Measurements from ENCODE around the gene HELQ.
A peak's percentile ranks its signal among the peaks of the same experiment; 100 is the strongest.
"Not testable (repeated sequence)": the region's sequence is repeated elsewhere in the genome, so short reads cannot be mapped to it uniquely, and the experiment has no call there.

HELQ gene

DNA sequence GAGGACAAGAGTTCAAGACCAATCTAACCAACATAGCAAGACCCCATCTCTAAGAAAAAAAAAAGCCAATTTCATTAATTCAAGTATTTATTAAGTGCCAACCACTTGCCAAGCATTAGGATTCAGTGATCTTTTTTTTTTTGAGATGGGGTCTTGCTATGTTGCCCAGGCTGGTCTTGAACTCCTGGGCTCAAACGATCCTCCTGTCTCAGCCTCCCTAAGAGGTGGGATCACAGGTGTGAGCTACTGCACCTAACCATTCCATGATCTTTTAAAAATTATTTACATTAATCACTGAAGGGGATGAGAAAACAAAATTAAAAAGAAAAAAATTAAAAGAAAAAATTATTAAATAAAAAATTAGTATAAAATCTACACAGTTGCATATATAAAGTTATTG is 24.4 kb downstream of the HELQ start:
- H3K4me3 ChIP-seq (ENCODE audit: low read depth, low read length): no peak overlapping the region
- DNase-seq (ENCODE audit: low read depth): no peak
- TF ChIP-seq, protein P1, sequence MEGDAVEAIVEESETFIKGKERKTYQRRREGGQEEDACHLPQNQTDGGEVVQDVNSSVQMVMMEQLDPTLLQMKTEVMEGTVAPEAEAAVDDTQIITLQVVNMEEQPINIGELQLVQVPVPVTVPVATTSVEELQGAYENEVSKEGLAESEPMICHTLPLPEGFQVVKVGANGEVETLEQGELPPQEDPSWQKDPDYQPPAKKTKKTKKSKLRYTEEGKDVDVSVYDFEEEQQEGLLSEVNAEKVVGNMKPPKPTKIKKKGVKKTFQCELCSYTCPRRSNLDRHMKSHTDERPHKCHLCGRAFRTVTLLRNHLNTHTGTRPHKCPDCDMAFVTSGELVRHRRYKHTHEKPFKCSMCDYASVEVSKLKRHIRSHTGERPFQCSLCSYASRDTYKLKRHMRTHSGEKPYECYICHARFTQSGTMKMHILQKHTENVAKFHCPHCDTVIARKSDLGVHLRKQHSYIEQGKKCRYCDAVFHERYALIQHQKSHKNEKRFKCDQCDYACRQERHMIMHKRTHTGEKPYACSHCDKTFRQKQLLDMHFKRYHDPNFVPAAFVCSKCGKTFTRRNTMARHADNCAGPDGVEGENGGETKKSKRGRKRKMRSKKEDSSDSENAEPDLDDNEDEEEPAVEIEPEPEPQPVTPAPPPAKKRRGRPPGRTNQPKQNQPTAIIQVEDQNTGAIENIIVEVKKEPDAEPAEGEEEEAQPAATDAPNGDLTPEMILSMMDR (conservative IDR thresholded peaks at IDR 0.05; ENCODE audit: low read depth, low read length): no peak

DNA sequence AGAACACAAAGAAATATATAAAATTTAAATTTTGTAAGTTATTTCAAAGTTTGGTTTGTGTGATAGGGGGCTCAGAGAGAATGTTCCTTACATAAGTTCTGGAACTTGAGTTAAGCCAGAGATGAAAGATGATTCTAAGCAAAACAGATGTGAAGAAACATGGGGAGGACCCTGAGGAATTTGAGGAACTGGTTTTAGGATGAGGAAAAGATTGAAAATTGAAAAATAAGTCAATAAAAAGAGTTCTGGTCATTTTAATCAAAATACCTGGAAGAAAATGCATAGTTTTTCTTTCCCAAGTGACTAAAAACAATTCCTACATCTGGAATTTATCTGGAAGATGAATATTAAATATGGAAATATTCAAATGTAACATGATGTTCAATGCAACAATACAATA is 37.4 kb downstream of the HELQ start:
- TF ChIP-seq, protein P1 (conservative IDR thresholded peaks at IDR 0.05; ENCODE audit: low read depth, low read length): no peak
- no peak for DNase-seq (ENCODE audit: low read depth)
- H3K4me3 ChIP-seq (ENCODE audit: low read depth, low read length): no peak overlapping the region

DNA sequence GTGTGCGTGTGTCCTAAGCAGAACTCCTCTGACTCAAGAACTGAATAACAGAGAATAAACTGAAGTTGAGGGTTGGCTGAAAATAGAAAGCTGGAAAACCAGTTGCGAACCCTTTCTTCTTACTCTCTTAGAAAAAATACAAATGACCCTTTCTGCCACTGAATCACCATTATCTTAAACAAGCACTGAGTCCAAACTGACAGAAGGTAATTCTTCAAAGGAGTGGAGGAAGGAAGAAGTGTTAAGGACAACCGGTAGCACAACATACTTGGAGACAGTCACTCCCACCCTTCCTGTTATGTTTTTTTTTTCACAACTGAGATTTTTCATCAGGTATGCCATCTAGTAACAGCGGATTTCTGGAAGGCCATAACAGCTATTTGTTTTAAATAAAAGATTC is 38.1 kb downstream of the HELQ start:
- TF ChIP-seq, protein P1 (conservative IDR thresholded peaks at IDR 0.05; ENCODE audit: low read depth, low read length): no peak
- no peak overlapping the region for H3K4me3 ChIP-seq (ENCODE audit: low read depth, low read length)
- no peak for DNase-seq (ENCODE audit: low read depth)

DNA sequence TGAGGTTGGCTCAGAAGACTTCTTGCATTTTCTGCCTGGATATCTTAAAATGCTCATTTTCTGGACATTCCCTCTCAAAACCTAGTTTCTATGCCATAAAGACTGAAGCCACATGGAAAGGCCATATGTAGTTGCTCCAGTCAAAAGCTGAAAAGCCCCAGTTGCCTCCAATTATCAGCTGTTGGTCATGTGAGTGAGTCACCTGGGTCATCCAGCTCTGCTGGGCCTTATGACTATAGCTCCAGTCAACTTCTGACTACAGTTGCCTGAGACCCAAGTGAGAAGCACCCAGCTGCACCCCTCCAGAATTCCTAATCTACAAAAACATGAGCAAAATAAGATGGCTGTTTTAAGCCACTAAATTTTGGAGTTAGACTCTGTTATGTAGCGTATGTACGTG is 41.9 kb downstream of the HELQ start:
- peak; percentile 3 for DNase-seq (ENCODE audit: low read depth)
- TF ChIP-seq, protein P1 (conservative IDR thresholded peaks at IDR 0.05; ENCODE audit: low read depth, low read length): no peak

DNA sequence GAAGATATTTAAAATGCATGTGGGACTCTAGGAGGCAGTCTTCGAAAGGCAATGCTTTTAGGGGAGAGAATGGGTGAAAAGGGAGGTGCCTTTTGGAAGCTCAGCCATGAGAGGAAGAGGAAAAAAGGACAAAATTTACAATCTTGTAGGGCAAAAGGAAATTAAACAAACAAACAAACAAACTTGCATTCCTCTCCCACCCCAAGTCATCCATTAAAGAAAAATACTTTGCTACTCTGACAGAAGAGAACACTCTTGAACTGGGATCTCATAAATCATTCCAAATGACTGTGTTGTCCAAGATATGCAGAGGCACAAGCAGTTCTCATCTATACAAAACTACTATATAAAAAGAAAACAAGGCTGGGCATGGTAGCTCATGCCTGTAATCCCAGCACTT is 46.7 kb downstream of the HELQ start:
- no peak overlapping the region for H3K4me3 ChIP-seq (ENCODE audit: low read depth, low read length)
- DNase-seq (ENCODE audit: low read depth): no peak
- TF ChIP-seq, protein P1 (conservative IDR thresholded peaks at IDR 0.05; ENCODE audit: low read depth, low read length): no peak

More for the DNA sequence above, 41.9 kb downstream of the HELQ start:
- no peak overlapping the region for H3K4me3 ChIP-seq (ENCODE audit: low read depth, low read length)

DNA sequence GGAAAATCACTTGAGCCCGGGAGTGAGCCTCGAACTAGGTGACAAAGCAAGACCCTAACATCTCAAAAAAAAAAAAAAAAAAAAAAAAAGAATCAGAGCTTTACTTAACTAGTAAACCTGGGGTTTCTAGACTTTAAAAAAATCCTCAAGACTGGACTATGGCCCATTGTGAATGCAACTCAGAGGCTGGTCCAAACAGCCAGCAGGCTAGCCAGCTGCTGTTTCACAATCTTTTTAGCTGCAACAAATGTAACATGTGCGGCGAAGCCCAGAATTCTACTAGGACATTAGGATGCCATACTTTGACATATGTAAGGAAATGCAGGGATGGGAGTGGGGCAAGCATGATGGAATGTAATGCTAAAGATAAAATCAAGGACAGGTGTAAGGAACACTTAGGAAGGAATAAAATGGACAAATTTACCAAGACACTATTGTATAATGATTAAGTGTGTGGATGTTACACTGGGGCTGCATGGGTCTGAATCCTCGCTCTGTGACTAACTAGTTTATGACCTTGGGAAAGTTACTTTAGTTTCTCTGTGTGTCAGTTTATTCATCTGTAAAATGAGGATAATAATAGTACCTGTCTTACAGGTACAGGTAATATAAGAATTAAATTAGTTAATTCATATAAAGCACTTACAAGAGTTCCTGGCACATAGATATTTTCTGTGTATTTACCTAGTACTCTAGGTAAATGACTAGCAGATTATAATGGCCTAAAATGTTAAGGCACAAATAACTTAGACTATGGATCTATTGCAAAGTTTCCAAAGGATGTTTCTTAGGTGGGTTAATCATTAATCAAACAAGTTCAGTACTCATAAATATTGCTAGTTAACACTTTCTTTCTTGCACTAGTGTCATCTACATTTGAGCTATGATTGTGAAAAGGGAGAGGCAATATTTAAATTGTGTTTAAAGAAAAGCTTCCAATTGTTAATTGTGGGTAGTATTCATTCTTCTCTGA is 49.5 kb downstream of the HELQ start:
- no peak for DNase-seq (ENCODE audit: low read depth)
- TF ChIP-seq, protein P1 (conservative IDR thresholded peaks at IDR 0.05; ENCODE audit: low read depth, low read length): no peak
- no peak overlapping the region for H3K4me3 ChIP-seq (ENCODE audit: low read depth, low read length)

DNA sequence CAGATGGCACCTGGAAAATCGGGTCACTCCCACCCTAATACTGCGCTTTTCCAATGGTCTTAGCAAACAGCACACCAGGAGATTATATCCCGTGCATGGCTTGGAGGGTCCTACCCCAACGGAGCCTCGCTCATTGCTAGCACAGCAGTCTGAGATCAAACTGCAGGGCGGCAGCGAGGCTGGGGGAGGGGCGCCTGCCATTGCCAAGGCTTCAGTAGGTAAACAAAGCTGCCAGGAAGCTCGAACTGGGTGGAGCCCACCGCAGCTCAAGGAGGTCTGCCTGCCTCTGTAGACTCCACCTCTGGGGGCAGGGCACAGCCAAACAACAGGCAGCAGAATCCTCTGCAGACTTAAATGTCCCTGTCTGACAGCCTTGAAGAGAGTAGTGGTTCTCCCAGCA is 57.5 kb downstream of the HELQ start:
- not testable (repeated sequence) for H3K4me3 ChIP-seq (ENCODE audit: low read depth, low read length); DNase-seq (ENCODE audit: low read depth)
